K562 (cell line): ENCODE measurements around the gene TUBB8B.
"Not testable (repeated sequence)": the region's sequence is repeated elsewhere in the genome, so short reads cannot be mapped to it uniquely, and the experiment has no call there.

Experiments used
- CBX3 ChIP-seq, 2 experiments: IDR thresholded peaks; 1 replicate in 1 of 2; 2 replicates in 1 of 2; pipeline ENCODE4 v1.6.1; 2012; ENCODE audit warnings: inconsistent platforms in 2 of 2, low read length in 2 of 2, borderline replicate concordance in 1 of 2, control low read depth in 1 of 2
- CHD1 ChIP-seq: fragments of 200-600 bp; sonication (generic); IDR thresholded peaks from one replicate; pipeline ENCODE4 v1.6.1; 2012; ENCODE audit warnings: mild to moderate bottlenecking, moderate library complexity, low read length, inconsistent platforms
- EP300 ChIP-seq: IDR thresholded peaks from 2 replicates; pipeline ENCODE4 v1.6.1; 2012; ENCODE audit warnings: low read length, improper control_type of control experiment
- FOXM1 ChIP-seq, 2 experiments: fragments of 450-650 bp in 1 of 2; sonication (generic) in 1 of 2; formaldehyde crosslinking in 1 of 2; IDR thresholded peaks; 2 replicates each; pipeline versions ENCODE4 v1.6.1 to v1.9.0; 2017 to 2022; ENCODE audit warnings: low read depth in 2 of 2, mild to moderate bottlenecking in 2 of 2, missing genetic modification reagents in 1 of 2, moderate library complexity in 1 of 2
- MAFF ChIP-seq: IDR thresholded peaks from 2 replicates; pipeline ENCODE4 v1.6.1; 2012; ENCODE audit warnings: low read length, improper control_type of control experiment
- TF ChIP-seq, protein P1 (sequence below), 3 experiments: IDR thresholded peaks in 2 of 3; conservative IDR thresholded peaks in 1 of 3; 2 replicates each; pipeline ENCODE4 v1.5.1; 2011 to 2012; ENCODE audit warnings: low read length in 3 of 3, mild to moderate bottlenecking in 3 of 3, control low read depth in 2 of 3, improper control_type of control experiment in 1 of 3, inconsistent platforms in 1 of 3, low read depth in 1 of 3, mixed read lengths in 1 of 3, moderate library complexity in 1 of 3; ENCODE audit not compliant: insufficient read depth in 2 of 3

DNA sequence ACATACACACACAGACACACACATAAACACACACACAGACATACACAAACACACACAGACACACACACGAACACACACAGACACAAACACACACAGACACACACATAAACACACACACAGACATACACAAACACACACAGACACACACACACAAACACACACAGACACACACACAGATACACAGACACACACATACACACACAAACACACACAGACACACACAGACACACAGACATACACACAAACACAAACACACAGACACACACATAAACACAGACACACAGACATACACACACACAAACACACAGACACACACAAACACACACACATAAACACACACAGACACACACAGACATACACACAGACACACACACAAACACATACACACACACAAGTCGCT lies 31.5 kb upstream of the TUBB8B start:
- TF ChIP-seq, protein P1, sequence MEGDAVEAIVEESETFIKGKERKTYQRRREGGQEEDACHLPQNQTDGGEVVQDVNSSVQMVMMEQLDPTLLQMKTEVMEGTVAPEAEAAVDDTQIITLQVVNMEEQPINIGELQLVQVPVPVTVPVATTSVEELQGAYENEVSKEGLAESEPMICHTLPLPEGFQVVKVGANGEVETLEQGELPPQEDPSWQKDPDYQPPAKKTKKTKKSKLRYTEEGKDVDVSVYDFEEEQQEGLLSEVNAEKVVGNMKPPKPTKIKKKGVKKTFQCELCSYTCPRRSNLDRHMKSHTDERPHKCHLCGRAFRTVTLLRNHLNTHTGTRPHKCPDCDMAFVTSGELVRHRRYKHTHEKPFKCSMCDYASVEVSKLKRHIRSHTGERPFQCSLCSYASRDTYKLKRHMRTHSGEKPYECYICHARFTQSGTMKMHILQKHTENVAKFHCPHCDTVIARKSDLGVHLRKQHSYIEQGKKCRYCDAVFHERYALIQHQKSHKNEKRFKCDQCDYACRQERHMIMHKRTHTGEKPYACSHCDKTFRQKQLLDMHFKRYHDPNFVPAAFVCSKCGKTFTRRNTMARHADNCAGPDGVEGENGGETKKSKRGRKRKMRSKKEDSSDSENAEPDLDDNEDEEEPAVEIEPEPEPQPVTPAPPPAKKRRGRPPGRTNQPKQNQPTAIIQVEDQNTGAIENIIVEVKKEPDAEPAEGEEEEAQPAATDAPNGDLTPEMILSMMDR (IDR thresholded peaks at IDR 0.05 in 2 of 3, conservative IDR thresholded peaks at IDR 0.05 in 1 of 3; ENCODE audit: insufficient read depth in 2 of 3, low read depth in 1 of 3, low read length in 3 of 3): not testable (repeated sequence)
- TF ChIP-seq EP300; CBX3 (IDR thresholded peaks at IDR 0.05; ENCODE audit: borderline replicate concordance in 1 of 2, low read length in 2 of 2); CHD1; MAFF; FOXM1 (IDR thresholded peaks at IDR 0.05; ENCODE audit: low read depth); FOXM1 (CRISPR knock-in tag; IDR thresholded peaks at IDR 0.05; ENCODE audit: low read depth): not testable (repeated sequence)
